K562 (cell line): ENCODE data around the gene DRC1.

Source experiments
- ATF1 ChIP-seq, 2 experiments: fragments of 450-650 bp in 1 of 2; IDR thresholded peaks; 2 replicates each; pipeline ENCODE4 v1.6.1; 2016; ENCODE audit warnings: missing compliant biosample characterization in 1 of 2, missing genetic modification characterization in 1 of 2
- CBX8 ChIP-seq: fragments of 200-600 bp; sonication (generic); IDR thresholded peaks from 2 replicates; pipeline ENCODE4 v1.6.1; 2012; ENCODE audit warnings: borderline replicate concordance, mixed run types, low read depth, mild to moderate bottlenecking, moderate library complexity, mixed read lengths, low read length, control low read depth, inconsistent platforms; ENCODE audit not compliant: poor library complexity, severe bottlenecking; ENCODE audit errors: extremely low read depth
- CHD2 ChIP-seq: IDR thresholded peaks from 2 replicates; pipeline ENCODE4 v1.6.1; 2011; ENCODE audit warnings: low read depth, low read length
- CTCF ChIP-seq, 3 experiments: IDR thresholded peaks in 2 of 3; conservative IDR thresholded peaks in 1 of 3; 2 replicates each; pipeline ENCODE4 v1.5.1; 2011 to 2012; ENCODE audit warnings: low read length in 3 of 3, mild to moderate bottlenecking in 3 of 3, control low read depth in 2 of 3, improper control_type of control experiment in 1 of 3, inconsistent platforms in 1 of 3, low read depth in 1 of 3, mixed read lengths in 1 of 3, moderate library complexity in 1 of 3; ENCODE audit not compliant: insufficient read depth in 2 of 3
- NFRKB ChIP-seq: fragments of 450-650 bp; IDR thresholded peaks from 2 replicates; pipeline ENCODE4 v1.6.1; 2016; ENCODE audit warnings: low read depth
- NR2C2 ChIP-seq, 2 experiments: fragments of 200-800 bp in 1 of 2; sonication (Bioruptor generic) in 1 of 2; sonication (generic) in 1 of 2; formaldehyde crosslinking in 1 of 2; IDR thresholded peaks; 2 replicates each; pipeline versions ENCODE4 v1.6.1 to v1.8.0; 2016 to 2022; ENCODE audit warnings: mild to moderate bottlenecking in 1 of 2, missing compliant biosample characterization in 1 of 2, missing genetic modification characterization in 1 of 2, missing genetic modification reagents in 1 of 2
- RCOR1 ChIP-seq, 2 experiments: IDR thresholded peaks; 2 replicates each; pipeline ENCODE4 v1.6.1; 2012; ENCODE audit warnings: low read depth in 2 of 2, low read length in 2 of 2, borderline replicate concordance in 1 of 2, improper control_type of control experiment in 1 of 2
- REST ChIP-seq, 2 experiments: fragments of 450-650 bp; formaldehyde crosslinking in 1 of 2; IDR thresholded peaks; 2 replicates each; pipeline versions ENCODE4 v1.4.0 to v1.6.1; 2014 to 2020; ENCODE audit warnings: mild to moderate bottlenecking in 2 of 2, borderline replicate concordance in 1 of 2, low read depth in 1 of 2
- UBTF ChIP-seq, 2 experiments: IDR thresholded peaks; 2 replicates each; pipeline ENCODE4 v1.6.1; 2012; ENCODE audit warnings: improper control_type of control experiment in 2 of 2, low read depth in 2 of 2, low read length in 2 of 2, borderline replicate concordance in 1 of 2
- ZNF121 ChIP-seq: sonication (generic); formaldehyde crosslinking; conservative IDR thresholded peaks from 2 replicates; pipeline ENCODE4 v1.8.0; 2022; ENCODE audit warnings: missing genetic modification reagents
- ZNF408 ChIP-seq: fragments of 250-450 bp; sonication (Bioruptor Pico); IDR thresholded peaks from 2 replicates; pipeline ENCODE4 v1.4.0; 2020; ENCODE audit warnings: low read depth, mild to moderate bottlenecking, moderate library complexity
- TF ChIP-seq, protein P1 (sequence below): fragments of 450-650 bp; formaldehyde crosslinking; IDR thresholded peaks from 2 replicates; pipeline ENCODE4 v1.4.0; 2020; ENCODE audit warnings: mild to moderate bottlenecking, moderate library complexity
- TF ChIP-seq, protein P2 (sequence below): fragments of 250-450 bp; sonication (Bioruptor Pico); IDR thresholded peaks from 2 replicates; pipeline ENCODE4 v1.8.0; 2022; ENCODE audit warnings: moderate library complexity, mild to moderate bottlenecking, inconsistent platforms

GRCh38 chr2:26422947-26423629 is 21.4 kb downstream of the DRC1 start:
- TF ChIP-seq, protein P1, sequence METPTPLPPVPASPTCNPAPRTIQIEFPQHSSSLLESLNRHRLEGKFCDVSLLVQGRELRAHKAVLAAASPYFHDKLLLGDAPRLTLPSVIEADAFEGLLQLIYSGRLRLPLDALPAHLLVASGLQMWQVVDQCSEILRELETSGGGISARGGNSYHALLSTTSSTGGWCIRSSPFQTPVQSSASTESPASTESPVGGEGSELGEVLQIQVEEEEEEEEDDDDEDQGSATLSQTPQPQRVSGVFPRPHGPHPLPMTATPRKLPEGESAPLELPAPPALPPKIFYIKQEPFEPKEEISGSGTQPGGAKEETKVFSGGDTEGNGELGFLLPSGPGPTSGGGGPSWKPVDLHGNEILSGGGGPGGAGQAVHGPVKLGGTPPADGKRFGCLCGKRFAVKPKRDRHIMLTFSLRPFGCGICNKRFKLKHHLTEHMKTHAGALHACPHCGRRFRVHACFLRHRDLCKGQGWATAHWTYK (CRISPR knock-in tag): no peak
- TF ChIP-seq ATF1 (CRISPR knock-in tag; IDR thresholded peaks at IDR 0.05): no peak
- TF ChIP-seq ATF1 (tag; IDR thresholded peaks at IDR 0.05): no peak
- TF ChIP-seq CBX8: no peak
- no peak for TF ChIP-seq CTCF (IDR thresholded peaks at IDR 0.05 in 2 of 3, conservative IDR thresholded peaks at IDR 0.05 in 1 of 3; ENCODE audit: insufficient read depth in 2 of 3, low read depth in 1 of 3, low read length in 3 of 3)
- TF ChIP-seq NR2C2 (CRISPR knock-in tag; IDR thresholded peaks at IDR 0.05): no peak
- TF ChIP-seq NR2C2 (tag; IDR thresholded peaks at IDR 0.05): no peak
- no peak for TF ChIP-seq ZNF121 (CRISPR knock-in tag)
- no peak for TF ChIP-seq NFRKB
- TF ChIP-seq ZNF408 (CRISPR knock-in tag): no peak
- no peak for TF ChIP-seq REST (IDR thresholded peaks at IDR 0.05; ENCODE audit: borderline replicate concordance)
- TF ChIP-seq REST (CRISPR knock-in tag; IDR thresholded peaks at IDR 0.05; ENCODE audit: low read depth): no peak
- TF ChIP-seq, protein P2, sequence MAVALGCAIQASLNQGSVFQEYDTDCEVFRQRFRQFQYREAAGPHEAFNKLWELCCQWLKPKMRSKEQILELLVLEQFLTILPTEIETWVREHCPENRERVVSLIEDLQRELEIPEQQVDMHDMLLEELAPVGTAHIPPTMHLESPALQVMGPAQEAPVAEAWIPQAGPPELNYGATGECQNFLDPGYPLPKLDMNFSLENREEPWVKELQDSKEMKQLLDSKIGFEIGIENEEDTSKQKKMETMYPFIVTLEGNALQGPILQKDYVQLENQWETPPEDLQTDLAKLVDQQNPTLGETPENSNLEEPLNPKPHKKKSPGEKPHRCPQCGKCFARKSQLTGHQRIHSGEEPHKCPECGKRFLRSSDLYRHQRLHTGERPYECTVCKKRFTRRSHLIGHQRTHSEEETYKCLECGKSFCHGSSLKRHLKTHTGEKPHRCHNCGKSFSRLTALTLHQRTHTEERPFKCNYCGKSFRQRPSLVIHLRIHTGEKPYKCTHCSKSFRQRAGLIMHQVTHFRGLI (CRISPR knock-in tag): no peak
- no peak for TF ChIP-seq UBTF (IDR thresholded peaks at IDR 0.05; ENCODE audit: borderline replicate concordance in 1 of 2, low read depth in 2 of 2, low read length in 2 of 2)
- TF ChIP-seq RCOR1 (IDR thresholded peaks at IDR 0.05; ENCODE audit: borderline replicate concordance in 1 of 2, low read depth in 2 of 2, low read length in 2 of 2): no peak
- no peak for TF ChIP-seq CHD2
